CD4-positive, alpha-beta T cell treated with Interleukin-17A for 4 hours (primary cell): ENCODE data around the gene PKMYT1.
"Not testable (repeated sequence)": the region's sequence is repeated elsewhere in the genome, so short reads cannot be mapped to it uniquely, and the experiment has no call there.

Experiments used
- DNase-seq: peaks from one replicate; pipeline ENCODE4 v3.0.0-alpha.2; 2020; ENCODE audit warnings: mixed read lengths

Gene PKMYT1

GRCh38 chr16:2955779-2956578 lies 24.3 kb downstream of the PKMYT1 start:
- no peak for DNase-seq

DNA sequence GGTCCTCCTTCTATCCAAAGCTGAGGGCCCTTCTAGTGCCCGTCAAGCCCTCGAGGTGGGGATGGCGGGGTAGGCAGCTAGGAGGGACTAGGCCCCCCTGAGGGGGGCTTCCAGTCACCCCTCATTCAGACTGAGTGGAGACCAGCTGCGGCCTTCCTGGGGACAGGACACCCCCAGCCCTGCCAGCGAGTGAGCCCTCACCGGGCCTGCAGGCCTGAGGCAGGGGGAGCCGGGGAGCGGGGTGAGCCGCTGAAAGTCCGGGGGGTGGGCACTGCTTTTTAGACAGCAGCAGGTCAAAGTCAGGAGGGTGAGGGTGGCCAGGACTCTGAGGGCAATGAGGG lies 24.8 kb downstream of the PKMYT1 start:
- no peak for DNase-seq

- DNase-seq: no peak
Observed at GRCh38 chr16:2954656-2955381, 25.4 kb downstream of the PKMYT1 start.

- no peak for DNase-seq
Observed at GRCh38 chr16:2953706-2954627, 26.3 kb downstream of the PKMYT1 start.

GRCh38 chr16:2952679-2953078 lies 27.6 kb downstream of the PKMYT1 start:
- no peak for DNase-seq

- DNase-seq: no peak
Observed at GRCh38 chr16:2950773-2951172, 29.5 kb downstream of the PKMYT1 start.

DNA sequence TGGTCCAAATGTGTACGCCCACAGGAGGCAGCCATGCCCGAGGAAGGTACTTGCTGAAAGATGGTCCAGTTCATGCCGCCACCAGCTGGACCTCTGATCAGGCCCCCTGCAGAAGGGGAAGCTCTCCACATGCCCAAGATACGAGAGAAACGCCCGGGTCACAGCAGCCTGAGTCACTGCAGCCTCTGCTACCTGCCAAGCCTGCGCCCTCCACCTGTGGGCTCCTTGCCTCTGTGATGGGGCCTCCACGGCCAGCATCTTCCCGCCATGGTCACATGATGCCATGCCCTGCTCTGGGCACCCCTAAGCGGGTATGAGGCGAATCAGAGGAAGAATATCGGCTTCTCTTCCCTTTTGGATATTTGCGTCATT lies 29.9 kb downstream of the PKMYT1 start:
- no peak for DNase-seq

DNA sequence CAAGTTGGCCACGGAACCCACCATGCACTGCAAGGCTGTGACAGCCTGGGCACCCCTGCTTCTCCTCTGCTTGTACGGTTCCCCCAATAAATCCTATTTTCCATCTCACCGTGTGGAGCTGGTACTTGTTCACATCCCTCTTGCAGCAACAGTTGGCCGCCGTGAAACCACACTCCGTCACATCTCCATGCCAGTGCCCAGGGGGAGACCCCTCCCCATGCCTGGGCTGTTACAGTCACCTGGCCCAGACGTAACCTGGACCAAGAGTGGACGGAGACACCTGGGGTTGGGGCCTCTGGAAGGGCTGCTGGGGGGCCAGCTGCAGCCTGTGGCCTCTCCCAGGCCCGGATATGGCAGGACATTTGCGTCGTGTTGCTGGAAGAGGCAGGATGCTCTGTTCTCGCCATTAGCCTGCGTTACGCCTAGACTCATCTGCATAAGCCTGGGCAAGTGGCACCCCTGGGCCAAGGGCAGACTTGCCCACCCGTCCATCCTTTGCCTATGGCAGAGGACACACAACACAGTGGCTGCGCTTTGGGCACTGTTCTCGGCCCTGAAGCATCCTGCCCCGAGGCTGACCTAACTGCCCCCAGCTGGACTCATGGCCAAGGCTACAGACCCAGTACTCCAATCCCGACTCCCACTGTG lies 30.4 kb downstream of the PKMYT1 start:
- no peak for DNase-seq

- no peak for DNase-seq
Observed at GRCh38 chr16:2948807-2949704, 31.2 kb downstream of the PKMYT1 start.

DNA sequence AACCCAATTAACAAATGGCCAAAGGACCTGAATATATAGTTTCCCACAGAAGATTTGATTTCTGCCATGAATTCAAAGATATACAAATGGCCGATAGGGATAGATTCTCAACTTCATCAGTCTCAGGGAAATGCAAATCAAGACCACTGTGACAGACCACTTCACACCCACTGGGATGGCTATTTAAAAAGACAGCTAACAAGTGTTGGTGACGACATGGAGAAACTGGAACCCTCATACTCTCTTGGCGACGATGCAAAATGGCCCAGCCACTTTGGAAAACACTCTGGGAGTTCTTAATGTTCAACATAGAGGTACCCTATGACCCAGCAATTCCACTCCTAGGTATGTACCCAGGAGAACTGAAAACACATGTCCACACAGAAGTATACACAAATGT lies 33.6 kb downstream of the PKMYT1 start:
- DNase-seq: no peak

- DNase-seq: not testable (repeated sequence)
Observed at GRCh38 chr16:2943716-2944115, 36.5 kb downstream of the PKMYT1 start.

DNA sequence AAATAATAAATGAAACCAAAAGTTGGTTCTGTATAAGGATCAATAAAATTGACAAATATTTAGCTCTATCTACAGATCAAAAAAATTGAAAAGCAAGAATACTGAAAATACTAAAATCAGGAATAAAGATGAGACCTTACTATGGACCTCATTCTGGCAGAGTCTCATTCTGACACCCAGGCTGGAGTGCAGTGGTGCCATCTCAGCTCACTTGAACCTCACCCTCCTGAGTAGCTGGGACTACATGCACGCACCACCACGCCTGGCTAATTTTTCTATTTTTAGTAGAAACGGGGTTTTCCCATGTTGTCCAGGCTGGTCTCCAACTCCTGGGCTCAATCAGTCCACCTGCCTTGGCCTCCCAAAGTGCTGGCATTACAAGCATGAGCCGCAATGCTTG lies 38.2 kb downstream of the PKMYT1 start:
- DNase-seq: no peak

- DNase-seq: no peak
Observed at GRCh38 chr16:2939968-2940367, 40.3 kb downstream of the PKMYT1 start.

- DNase-seq: no peak
Observed at GRCh38 chr16:2938206-2938605, 42.0 kb downstream of the PKMYT1 start.

- no peak for DNase-seq
Observed at GRCh38 chr16:2937170-2937569, 43.1 kb downstream of the PKMYT1 start.

GRCh38 chr16:2936436-2937011 lies 43.7 kb downstream of the PKMYT1 start:
- no peak for DNase-seq

DNA sequence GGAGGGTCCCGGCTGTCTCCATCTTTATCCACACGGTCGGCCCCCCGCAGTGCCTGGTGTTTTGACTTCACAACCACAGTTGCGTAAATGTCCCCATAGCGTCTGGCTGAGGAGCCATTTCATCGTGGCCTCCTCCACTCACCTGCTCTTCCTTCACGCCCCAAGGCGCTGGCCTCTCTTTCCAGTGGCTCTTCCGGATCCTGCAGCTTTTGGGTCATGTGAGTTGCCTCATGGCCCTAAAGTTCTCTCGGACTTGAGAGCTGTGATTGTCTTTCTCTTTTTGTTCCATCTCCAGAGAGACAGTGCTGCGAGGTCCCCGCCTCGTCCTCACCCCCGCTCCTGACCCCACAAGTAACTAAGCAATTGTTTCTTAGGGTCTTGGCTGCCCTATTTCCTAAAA lies 45.8 kb downstream of the PKMYT1 start:
- no peak for DNase-seq

GRCh38 chr16:2933701-2934100 lies 46.5 kb downstream of the PKMYT1 start:
- DNase-seq: no peak

DNA sequence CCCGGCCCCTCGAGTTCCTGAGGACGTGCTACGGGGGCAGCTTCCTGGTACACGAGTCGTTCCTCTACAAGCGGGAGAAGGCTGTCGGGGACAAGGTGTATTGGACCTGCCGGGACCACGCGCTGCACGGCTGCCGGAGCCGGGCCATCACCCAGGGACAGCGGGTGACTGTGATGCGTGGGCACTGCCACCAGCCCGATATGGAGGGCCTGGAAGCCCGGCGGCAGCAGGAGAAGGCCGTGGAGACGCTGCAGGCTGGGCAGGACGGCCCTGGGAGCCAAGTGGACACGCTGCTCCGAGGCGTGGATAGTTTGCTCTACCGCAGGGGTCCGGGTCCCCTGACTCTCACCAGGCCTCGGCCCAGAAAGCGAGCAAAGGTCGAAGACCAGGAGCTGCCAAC lies 47.1 kb downstream of the PKMYT1 start:
- no peak for DNase-seq

GRCh38 chr16:2931231-2931914 lies 48.9 kb downstream of the PKMYT1 start:
- not testable (repeated sequence) for DNase-seq

DNA sequence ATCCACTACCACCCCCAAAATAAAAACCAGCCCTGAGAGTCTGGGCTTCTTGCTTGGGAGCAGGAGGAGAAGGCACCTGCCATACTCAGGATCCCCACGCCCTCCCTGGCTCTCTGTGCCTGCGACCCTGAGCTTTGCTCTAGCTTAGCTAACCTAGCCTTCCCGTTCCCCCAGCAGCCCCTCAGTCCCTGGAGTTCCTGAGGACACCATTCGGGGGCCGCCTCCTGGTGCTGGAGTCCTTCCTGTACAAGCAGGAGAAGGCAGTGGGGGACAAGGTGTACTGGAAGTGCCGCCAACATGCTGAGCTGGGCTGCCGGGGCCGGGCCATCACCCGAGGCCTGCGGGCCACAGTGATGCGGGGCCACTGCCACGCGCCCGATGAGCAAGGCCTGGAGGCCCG lies 50.0 kb downstream of the PKMYT1 start:
- DNase-seq: no peak
